ENCODE measurements around the gene CAND2. TPM values are rescaled to one million over a fixed set of nuclear protein-coding genes. Genes with fewer than 3 reads are reported as not detected.

Gene CAND2
- polyA plus RNA-seq, 3 donors: not detected

- 94% methylated on average over 4 of the region's 5 CpGs for WGBS (ENCODE audit: insufficient coverage)
- Histone ChIP-seq H3K9me3 (replicated peaks in 1 of 2; ENCODE audit: control insufficient read depth in 1 of 2, insufficient read depth in 1 of 2, low read length in 2 of 2) (no peaks in the 10 kb centered on the region), H3K36me3 (replicated peaks in 1 of 2; ENCODE audit: control insufficient read depth in 1 of 2, insufficient read depth in 2 of 2, low read length in 2 of 2) (no peaks in the 10 kb centered on the region), H3K4me3 (replicated peaks in 1 of 3; ENCODE audit: low read depth in 2 of 3, low read length in 3 of 3) (no peak overlapping the region), H3K27me3 (ENCODE audit: control insufficient read depth in 2 of 2, insufficient read depth in 2 of 2, low read length in 2 of 2) (no peaks in the 10 kb centered on the region), H3K4me1 (ENCODE audit: control insufficient read depth in 1 of 2, insufficient read depth in 2 of 2, low read length in 2 of 2) (no peaks in the 10 kb centered on the region), H4K20me1 (ENCODE audit: insufficient read depth, low read length) (no peaks in the 10 kb centered on the region), H3K79me2 (ENCODE audit: insufficient read depth, low read length) (no peaks in the 10 kb centered on the region), H2AFZ (ENCODE audit: insufficient read depth, low read depth, low read length, poor library complexity, severe bottlenecking) (no peak overlapping the region), H3K27ac (ENCODE audit: low read depth in 1 of 2, low read length in 2 of 2) (no peak overlapping the region), H3K9ac (ENCODE audit: insufficient read depth, low read length, poor library complexity, severe bottlenecking) (no peak overlapping the region), H3K4me2 (replicated peaks; ENCODE audit: extremely low read depth, low read length, poor library complexity, severe bottlenecking) (no peak overlapping the region)
- no peak for DNase-seq
- H3K9me3 Mint-ChIP-seq: peaks cover 0 to 1% (median 0%) of the 10 kb centered on the region in 7 donors
- intact Hi-C loops (cut with micrococcal nuclease): no loop called here
- H3K4me1 Mint-ChIP-seq: peaks cover 3% of the 10 kb centered on the region
- H3K27ac Mint-ChIP-seq: no peak overlapping the region
- no peak overlapping the region for H3K4me3 Mint-ChIP-seq
- H3K27me3 Mint-ChIP-seq (ENCODE audit: low read depth in 3 of 3): peaks cover 0 to 19% (median 15%) of the 10 kb centered on the region in 3 donors
- no peak for TF ChIP-seq CTCF (IDR thresholded peaks at IDR 0.05)
- no peaks in the 10 kb centered on the region for H3K36me3 Mint-ChIP-seq
Observed at GRCh38 chr3:12751571-12751970, 44.9 kb upstream of the CAND2 start.

- no peaks in the 10 kb centered on the region for H3K4me1 ChIP-seq (ENCODE audit: control insufficient read depth in 1 of 2, insufficient read depth in 2 of 2, low read length in 2 of 2)
- 40% methylated on average over 2 of the region's 3 CpGs for WGBS (ENCODE audit: insufficient coverage)
- Mint-ChIP-seq H3K4me1 (peaks cover 3% of the 10 kb centered on the region), H3K36me3 (no peaks in the 10 kb centered on the region), H3K4me3 (no peak overlapping the region), H3K27ac (no peak overlapping the region), H3K9me3 (peaks cover 0 to 1% (median 0%) of the 10 kb centered on the region in 7 donors), H3K27me3 (ENCODE audit: low read depth in 3 of 3) (peaks cover 0 to 19% (median 12%) of the 10 kb centered on the region in 3 donors)
- H3K36me3 ChIP-seq (replicated peaks in 1 of 2; ENCODE audit: control insufficient read depth in 1 of 2, insufficient read depth in 2 of 2, low read length in 2 of 2): no peaks in the 10 kb centered on the region
- H3K4me2 ChIP-seq (replicated peaks; ENCODE audit: extremely low read depth, low read length, poor library complexity, severe bottlenecking): no peak overlapping the region
- intact Hi-C loops (cut with micrococcal nuclease): no loop called here
- H3K79me2 ChIP-seq (ENCODE audit: insufficient read depth, low read length): no peaks in the 10 kb centered on the region
- H3K4me3 ChIP-seq (replicated peaks in 1 of 3; ENCODE audit: low read depth in 2 of 3, low read length in 3 of 3): no peak overlapping the region
- H4K20me1 ChIP-seq (ENCODE audit: insufficient read depth, low read length): no peaks in the 10 kb centered on the region
- H3K27ac ChIP-seq (ENCODE audit: low read depth in 1 of 2, low read length in 2 of 2): no peak overlapping the region
- H3K27me3 ChIP-seq (ENCODE audit: control insufficient read depth in 2 of 2, insufficient read depth in 2 of 2, low read length in 2 of 2): no peaks in the 10 kb centered on the region
- TF ChIP-seq CTCF (IDR thresholded peaks at IDR 0.05): no peak
- no peaks in the 10 kb centered on the region for H3K9me3 ChIP-seq (replicated peaks in 1 of 2; ENCODE audit: control insufficient read depth in 1 of 2, insufficient read depth in 1 of 2, low read length in 2 of 2)
- H2AFZ ChIP-seq (ENCODE audit: insufficient read depth, low read depth, low read length, poor library complexity, severe bottlenecking): no peak overlapping the region
- no peak overlapping the region for H3K9ac ChIP-seq (ENCODE audit: insufficient read depth, low read length, poor library complexity, severe bottlenecking)
- DNase-seq: no peak
Observed at GRCh38 chr3:12752102-12752501, 44.4 kb upstream of the CAND2 start.
